Bronchial epithelial cell (primary cell): ENCODE results near the gene TUFM. TPM values are rescaled to one million over a fixed set of nuclear protein-coding genes. Genes with fewer than 3 reads are reported as not detected.

ENCODE experiments used
- DNase-seq: peaks from one replicate; pipeline ENCODE4 v3.0.0-alpha.2; 2010; ENCODE audit warnings: low read depth
- FAIRE-seq: peaks from 2 replicates; lab custom pipeline; 2011; peaks lifted over from hg19 to GRCh38; lab: Jason Lieb, UNC
- H3K27me3 ChIP-seq: 2 replicates; pipeline ENCODE4 v1.5.1; 2011; ENCODE audit warnings: low read length; ENCODE audit not compliant: control insufficient read depth, insufficient read depth
- H3K36me3 ChIP-seq: 2 replicates; pipeline ENCODE4 v1.5.1; 2011; ENCODE audit warnings: low read length; ENCODE audit not compliant: control insufficient read depth, insufficient read depth
- H3K4me3 ChIP-seq: 2 replicates; pipeline ENCODE4 v1.5.1; 2011; ENCODE audit warnings: mild to moderate bottlenecking, low read depth, low read length, control low read depth
- CTCF ChIP-seq: IDR thresholded peaks from 2 replicates; pipeline ENCODE4 v1.5.1; 2011; ENCODE audit warnings: mild to moderate bottlenecking, moderate library complexity, low read length, control low read depth, inconsistent platforms; ENCODE audit not compliant: insufficient read depth, severe bottlenecking
- total RNA-seq: library from RNA; depleted of rRNA; stranded (reverse); fragments of >200 nt; gene quantifications from 2 replicates; pipeline ENCODE4 v1.2.1, GENCODE V29; 2014

The TUFM gene
- total RNA-seq, 1 donor from 2014 or later: 176 TPM

- peaks cover 2% of the 10 kb centered on the region for H3K27me3 ChIP-seq
- TF ChIP-seq CTCF: no peak
- peak overlapping the region; percentile 59 for H3K4me3 ChIP-seq
- FAIRE-seq: no peak
- DNase-seq: peak; percentile 65
- H3K36me3 ChIP-seq: no peaks in the 10 kb centered on the region
Measured at GRCh38 chr16:28879841-28880588, 33.9 kb upstream of the TUFM start.

GRCh38 chr16:28879261-28879840 lies 33.2 kb upstream of the TUFM start:
- no peak for TF ChIP-seq CTCF
- peaks cover 2% of the 10 kb centered on the region for H3K27me3 ChIP-seq
- FAIRE-seq (no peak), DNase-seq (no peak)
- peak overlapping the region; percentile 59 for H3K4me3 ChIP-seq
- H3K36me3 ChIP-seq: peaks cover under 1% of the 10 kb centered on the region

DNA sequence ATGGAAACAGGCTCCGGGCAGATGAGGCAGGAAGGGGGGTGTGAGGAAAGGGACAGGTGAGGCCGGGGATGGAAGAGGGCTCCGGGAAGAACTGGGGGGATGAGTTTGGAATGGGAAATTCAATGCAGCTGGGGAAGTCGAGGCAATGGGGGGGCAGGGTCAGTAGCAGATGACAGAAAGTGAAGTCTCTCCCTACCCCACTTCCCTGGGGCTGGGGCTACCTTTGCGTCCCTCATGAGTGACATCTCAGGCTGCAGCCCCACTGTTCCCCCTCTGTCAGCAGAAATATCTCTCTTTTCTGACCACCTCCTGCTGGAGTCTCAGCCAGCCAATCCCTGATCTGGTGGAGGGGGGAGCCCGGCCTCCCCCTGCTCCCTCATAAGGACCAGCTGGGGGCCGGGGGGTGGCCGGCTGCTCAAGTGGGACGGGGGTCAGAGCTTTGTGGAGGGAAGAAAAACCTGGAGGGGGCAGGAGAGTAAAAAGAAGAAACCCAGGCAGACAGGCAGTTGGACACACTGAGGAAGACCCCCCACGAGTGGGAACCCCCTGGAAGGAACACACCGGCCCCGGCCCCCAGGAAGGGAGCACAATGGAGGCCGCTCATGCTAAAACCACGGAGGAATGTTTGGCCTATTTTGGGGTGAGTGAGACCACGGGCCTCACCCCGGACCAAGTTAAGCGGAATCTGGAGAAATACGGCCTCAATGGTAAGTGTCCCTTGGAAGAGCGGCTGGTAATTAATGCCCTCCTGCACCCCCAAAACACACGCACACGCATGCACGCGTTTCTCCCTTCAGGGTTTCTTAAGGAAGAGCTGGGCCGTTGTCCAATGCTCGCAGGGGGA lies 32.2 kb upstream of the TUFM start, which contains the start of gene ATP2A1:
TSS of gene ATP2A1 (plus strand) at position 406 of the 844 bp plus-strand sequence. CDS start at position 590, 184 bp downstream.
- FAIRE-seq: no peak
- peaks cover 2% of the 10 kb centered on the region for H3K27me3 ChIP-seq
- no peak for DNase-seq
- H3K4me3 ChIP-seq: peak within 1 kb of the TSS; percentile 59
- TF ChIP-seq CTCF: no peak
- peaks cover 4% of the 10 kb centered on the region for H3K36me3 ChIP-seq

GRCh38 chr16:28877655-28878000 lies 31.5 kb upstream of the TUFM start:
- FAIRE-seq (no peak), DNase-seq (no peak)
- Histone ChIP-seq H3K36me3 (peaks cover 6% of the 10 kb centered on the region), H3K27me3 (peaks cover 2% of the 10 kb centered on the region), H3K4me3 (no peak overlapping the region)
- no peak for TF ChIP-seq CTCF

GRCh38 chr16:28876973-28877654 lies 31.0 kb upstream of the TUFM start:
- TF ChIP-seq CTCF: no peak
- Histone ChIP-seq H3K4me3 (no peak overlapping the region), H3K36me3 (peaks cover 7% of the 10 kb centered on the region), H3K27me3 (peaks cover 2% of the 10 kb centered on the region)
- DNase-seq (no peak), FAIRE-seq (no peak)
